GM23248 (cell line): Measurements from ENCODE around the gene PRDM16.

Source experiments
- EZH2 ChIP-seq: fragments of 200-600 bp; sonication (generic); IDR thresholded peaks from 2 replicates; pipeline ENCODE4 v1.6.1; 2018; ENCODE audit warnings: antibody characterized with exemption, mild to moderate bottlenecking; ENCODE audit not compliant: insufficient read depth, poor library complexity, severe bottlenecking
- EZH2phosphoT487 ChIP-seq: fragments of 200-600 bp; sonication (generic); IDR thresholded peaks from 2 replicates; pipeline ENCODE4 v1.6.1; 2018; ENCODE audit warnings: antibody characterized with exemption, moderate library complexity, mild to moderate bottlenecking, low read depth; ENCODE audit not compliant: insufficient read depth

GRCh38 chr1:3310718-3311400, 241.9 kb downstream of the PRDM16 start:
- TF ChIP-seq EZH2phosphoT487 (no peak), EZH2 (no peak)
